ENCODE data around the gene E2F1.

- TF ChIP-seq CTCF (IDR thresholded peaks at IDR 0.05 in 8 of 11, conservative IDR thresholded peaks at IDR 0.05 in 3 of 11) (no peak), POLR2AphosphoS5 (IDR thresholded peaks at IDR 0.05) (no peak)
These were observed 21.5 kb upstream of the E2F1 start for GRCh38 chr20:33707668-33708067.

Data from spleen (tissue), 7 donors.